GM13977 (cell line): Measurements from ENCODE around the gene BAIAP2.

ENCODE experiments used
- DNase-seq: peaks from one replicate; pipeline ENCODE4 v3.0.0; 2012; ENCODE audit warnings: low spot score
- in situ Hi-C: fragments of 300-500 bp; cut with MboI; formaldehyde crosslinking; loops from one replicate; pipeline ENCODE4 v1.12.0; 2022; ENCODE audit warnings: low sequenced_read_pairs, low pct_unique_long_range_greater_than_20kb, mixed read lengths, inconsistent platforms; ENCODE audit not compliant: unreplicated experiment
- TF ChIP-seq, protein P1 (sequence below): IDR thresholded peaks from 2 replicates; pipeline ENCODE4 v1.5.1; 2012; ENCODE audit warnings: mild to moderate bottlenecking, control low read depth; ENCODE audit not compliant: insufficient read depth; ENCODE audit errors: extremely low read depth, missing control alignments

BAIAP2 gene

DNA sequence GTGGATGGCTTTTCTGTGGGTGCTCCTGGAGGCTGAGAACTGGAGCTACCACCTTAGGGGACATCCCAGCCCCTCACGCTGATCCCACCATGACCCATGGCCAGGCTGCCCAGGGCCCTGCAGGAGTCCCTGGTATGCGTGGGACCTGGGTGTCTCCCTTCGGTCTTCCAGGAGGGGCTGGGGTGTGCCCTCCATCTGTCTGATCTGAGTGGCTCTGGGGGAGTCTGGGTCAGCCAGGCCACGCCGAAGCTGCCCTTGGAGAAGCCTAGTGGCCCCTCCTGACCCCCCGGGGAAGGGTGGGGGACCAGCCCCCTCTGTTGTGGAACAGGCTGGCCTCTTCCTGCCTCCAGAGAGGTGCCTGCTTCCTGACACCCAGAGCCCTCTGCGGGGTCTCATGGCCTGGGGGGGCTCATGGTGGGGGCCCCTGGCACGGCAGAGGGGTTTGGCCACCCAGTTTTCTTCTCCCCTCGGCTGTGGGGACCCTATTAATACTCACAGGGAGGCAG is 10.7 kb downstream of the BAIAP2 start:
- TF ChIP-seq, protein P1, sequence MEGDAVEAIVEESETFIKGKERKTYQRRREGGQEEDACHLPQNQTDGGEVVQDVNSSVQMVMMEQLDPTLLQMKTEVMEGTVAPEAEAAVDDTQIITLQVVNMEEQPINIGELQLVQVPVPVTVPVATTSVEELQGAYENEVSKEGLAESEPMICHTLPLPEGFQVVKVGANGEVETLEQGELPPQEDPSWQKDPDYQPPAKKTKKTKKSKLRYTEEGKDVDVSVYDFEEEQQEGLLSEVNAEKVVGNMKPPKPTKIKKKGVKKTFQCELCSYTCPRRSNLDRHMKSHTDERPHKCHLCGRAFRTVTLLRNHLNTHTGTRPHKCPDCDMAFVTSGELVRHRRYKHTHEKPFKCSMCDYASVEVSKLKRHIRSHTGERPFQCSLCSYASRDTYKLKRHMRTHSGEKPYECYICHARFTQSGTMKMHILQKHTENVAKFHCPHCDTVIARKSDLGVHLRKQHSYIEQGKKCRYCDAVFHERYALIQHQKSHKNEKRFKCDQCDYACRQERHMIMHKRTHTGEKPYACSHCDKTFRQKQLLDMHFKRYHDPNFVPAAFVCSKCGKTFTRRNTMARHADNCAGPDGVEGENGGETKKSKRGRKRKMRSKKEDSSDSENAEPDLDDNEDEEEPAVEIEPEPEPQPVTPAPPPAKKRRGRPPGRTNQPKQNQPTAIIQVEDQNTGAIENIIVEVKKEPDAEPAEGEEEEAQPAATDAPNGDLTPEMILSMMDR, result no peak
- DNase-seq, result no peak
- in situ Hi-C loops, result no loop called here

DNA sequence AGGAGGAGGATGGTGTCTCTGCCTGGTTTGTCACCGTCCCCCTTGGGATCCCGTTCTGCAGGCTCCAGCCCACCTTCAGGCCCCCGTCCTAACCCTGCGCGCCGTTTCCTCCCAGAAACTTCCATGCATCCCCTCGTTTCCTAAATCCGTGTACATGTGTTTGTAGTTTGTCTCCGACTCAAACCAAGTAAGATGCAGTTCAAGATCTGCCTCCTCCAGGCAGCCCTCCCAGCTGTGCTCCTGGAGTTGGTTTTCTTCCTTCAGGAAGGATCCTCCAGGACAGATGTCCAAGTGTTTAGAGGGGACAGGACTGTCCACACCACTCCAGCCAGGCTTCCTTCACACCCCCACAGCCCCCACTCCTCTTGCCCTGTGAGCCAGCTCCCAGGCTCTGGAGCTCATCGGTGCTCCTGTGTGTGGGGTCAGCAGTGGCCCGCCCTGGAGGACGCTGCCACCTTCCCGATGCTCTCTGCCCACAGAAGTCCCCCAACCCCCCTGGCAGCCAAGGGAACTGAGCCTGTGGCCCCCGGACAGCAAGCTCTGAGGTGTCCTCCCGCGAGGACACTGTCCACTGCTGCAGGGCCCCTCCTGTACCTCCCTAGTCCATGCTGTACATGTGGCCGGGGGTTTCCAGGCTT is 11.3 kb downstream of the BAIAP2 start:
- in situ Hi-C loops, result no loop called here
- TF ChIP-seq, protein P1, result no peak
- no peak for DNase-seq

DNA sequence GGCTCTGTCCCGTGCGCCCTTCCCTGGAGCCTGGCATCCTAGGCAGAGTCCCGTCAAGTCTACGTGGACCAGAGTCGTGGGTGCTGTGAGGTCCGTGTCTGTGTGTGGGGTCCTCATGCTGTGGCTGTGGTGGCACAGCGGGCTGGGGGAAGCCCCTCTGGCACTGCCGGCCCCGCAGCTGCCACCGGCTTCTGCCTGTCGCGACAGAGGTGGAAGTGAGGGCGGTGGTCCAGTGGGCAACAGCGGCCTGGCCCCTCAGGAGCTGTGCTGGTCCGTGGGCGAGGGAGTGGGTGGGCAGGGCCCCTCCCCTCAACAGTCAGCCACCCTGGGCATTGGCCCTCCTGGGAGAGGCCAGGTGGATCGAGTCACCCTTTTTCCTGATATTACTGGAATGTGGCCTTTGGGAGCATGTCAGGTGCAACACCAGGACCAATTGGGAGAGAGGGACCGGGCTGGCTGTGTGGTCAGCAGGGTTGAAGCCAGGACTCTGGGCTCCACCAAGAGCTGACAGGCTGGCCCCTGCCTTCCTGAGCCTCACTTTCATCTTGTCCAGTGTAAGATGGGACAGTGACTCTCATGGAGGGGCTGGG is 11.9 kb downstream of the BAIAP2 start:
- in situ Hi-C loops, result no loop called here
- DNase-seq, result no peak
- TF ChIP-seq, protein P1, result no peak

DNA sequence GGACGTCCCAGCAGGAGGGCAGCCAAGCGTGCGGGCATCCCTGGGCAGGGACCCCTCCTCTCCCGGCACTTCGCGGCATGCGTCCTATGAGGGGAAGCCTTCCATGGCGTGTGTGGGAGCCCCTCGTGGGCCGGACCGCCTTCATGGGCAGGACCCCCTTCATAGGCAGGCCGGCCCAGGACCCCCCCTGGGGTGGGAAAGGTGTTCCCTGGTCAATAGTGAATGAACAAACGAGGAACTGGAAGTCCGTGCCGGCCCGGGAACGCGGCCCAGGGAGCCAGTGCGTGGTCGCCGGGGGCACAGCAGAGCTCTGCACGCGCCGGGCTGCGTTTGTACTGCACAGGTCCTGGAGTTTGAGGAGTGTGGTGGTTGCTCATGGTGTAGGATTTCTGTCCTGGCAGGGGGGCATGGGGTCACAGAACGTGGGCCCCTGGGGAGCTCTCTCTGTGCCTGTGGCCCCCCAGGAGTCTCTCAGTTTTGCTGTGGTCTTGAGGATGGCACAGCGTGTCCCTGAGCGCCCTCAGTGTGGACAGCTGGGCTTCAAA is 13.9 kb downstream of the BAIAP2 start:
- DNase-seq, result no peak
- in situ Hi-C loops, result no loop called here
- TF ChIP-seq, protein P1, result no peak

DNA sequence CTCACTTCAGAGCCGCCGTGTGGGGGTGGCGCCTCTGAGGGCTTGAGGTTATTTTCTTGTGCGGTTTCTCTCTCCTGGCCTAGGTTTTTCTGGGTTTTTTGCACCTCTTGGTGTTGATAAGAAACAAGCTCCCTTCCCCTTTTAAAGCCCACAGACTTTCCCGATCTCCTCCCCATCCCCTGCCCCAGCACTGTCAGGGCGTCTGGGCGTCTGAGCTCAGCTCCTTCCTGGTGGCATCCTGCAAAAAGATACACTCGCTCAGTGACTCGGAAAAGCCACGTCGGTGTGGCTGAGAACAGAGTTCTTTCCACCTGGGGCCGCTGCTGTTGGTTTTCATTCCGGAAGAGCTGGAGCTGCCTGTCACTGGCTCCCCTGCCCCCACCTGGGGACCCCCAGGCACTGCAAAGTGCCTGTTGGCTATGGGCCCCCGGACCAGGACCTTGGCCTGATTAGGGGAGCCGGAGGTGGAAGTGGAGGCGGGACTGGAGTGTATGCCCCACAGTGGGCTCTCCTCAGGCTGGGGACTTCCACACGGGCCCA is 14.5 kb downstream of the BAIAP2 start:
- TF ChIP-seq, protein P1, result no peak
- in situ Hi-C loops, result no loop called here
- DNase-seq, result no peak

DNA sequence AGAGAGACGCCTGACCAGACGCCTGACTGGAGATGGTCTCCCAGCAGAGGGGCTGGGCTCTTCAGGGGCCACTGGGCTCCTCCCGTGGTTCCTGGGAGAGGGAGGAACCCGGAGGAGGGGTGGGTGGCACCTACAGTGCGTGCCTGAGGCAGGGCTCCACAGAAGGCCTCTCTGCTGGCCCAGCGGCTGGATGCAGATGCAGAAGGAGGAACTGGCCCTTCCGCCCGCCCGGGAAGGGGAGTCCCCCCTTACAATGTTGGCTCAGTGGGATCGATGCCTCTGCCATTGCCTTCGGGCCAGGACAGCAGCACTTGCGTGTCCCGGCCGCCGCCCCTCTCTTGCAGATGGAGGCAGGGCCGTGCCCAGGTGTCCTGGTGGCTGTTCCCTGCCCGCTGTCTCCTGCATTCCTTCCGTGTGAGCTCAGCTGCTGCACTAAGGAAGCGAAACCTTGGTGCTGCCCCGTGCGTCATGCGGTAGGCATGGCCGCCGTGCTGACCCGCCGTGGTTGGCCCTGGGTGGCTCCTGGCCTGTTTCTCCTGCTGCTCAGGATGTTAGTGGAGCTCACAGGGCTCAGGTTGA is 15.1 kb downstream of the BAIAP2 start:
- no peak for DNase-seq
- in situ Hi-C loops, result no loop called here

More for the DNA sequence above, 15.1 kb downstream of the BAIAP2 start:
- TF ChIP-seq, protein P1, result no peak
